Liver (tissue), 3 donors: ENCODE data around the gene PREPL.

Source experiments
- GABPA ChIP-seq, 2 donors: IDR thresholded peaks in 1 of 2; conservative IDR thresholded peaks in 1 of 2; 2 replicates each; pipeline ENCODE4 v1.6.1; 2016; ENCODE audit warnings: antibody characterized with exemption in 2 of 2, mild to moderate bottlenecking in 1 of 2, moderate library complexity in 1 of 2
- JUND ChIP-seq, 2 donors: IDR thresholded peaks; 2 replicates each; pipeline ENCODE4 v1.6.1; 2016; ENCODE audit warnings: antibody characterized with exemption in 2 of 2
- RAD21 ChIP-seq, 2 donors: IDR thresholded peaks; 2 replicates each; pipeline ENCODE4 v1.6.1; 2016; ENCODE audit warnings: antibody characterized with exemption in 2 of 2, mild to moderate bottlenecking in 2 of 2
- SP1 ChIP-seq: IDR thresholded peaks from 2 replicates; pipeline ENCODE4 v1.6.1; 2018; ENCODE audit warnings: antibody characterized with exemption, mild to moderate bottlenecking
- TAF1 ChIP-seq: conservative IDR thresholded peaks from 2 replicates; pipeline ENCODE4 v1.6.1; 2016; ENCODE audit warnings: antibody characterized with exemption, mild to moderate bottlenecking
- TF ChIP-seq, protein P1 (sequence below): fragments of 150-350 bp; IDR thresholded peaks from 2 replicates; pipeline ENCODE4 v1.5.1; 2017; ENCODE audit warnings: improper control_type of control experiment, low read depth, low read length; ENCODE audit not compliant: missing input control
- TF ChIP-seq, protein P2 (sequence below): IDR thresholded peaks from 2 replicates; pipeline ENCODE4 v1.6.1; 2016; ENCODE audit warnings: antibody characterized with exemption
- TF ChIP-seq, protein P3 (sequence below): IDR thresholded peaks from 2 replicates; pipeline ENCODE4 v1.6.1; 2016; ENCODE audit warnings: antibody characterized with exemption
- TF ChIP-seq, protein P4 (sequence below): IDR thresholded peaks from 2 replicates; pipeline ENCODE4 v1.6.1; 2016; ENCODE audit warnings: antibody characterized with exemption, mild to moderate bottlenecking
- donor health status: healthy.
- donor health status: healthy.

DNA sequence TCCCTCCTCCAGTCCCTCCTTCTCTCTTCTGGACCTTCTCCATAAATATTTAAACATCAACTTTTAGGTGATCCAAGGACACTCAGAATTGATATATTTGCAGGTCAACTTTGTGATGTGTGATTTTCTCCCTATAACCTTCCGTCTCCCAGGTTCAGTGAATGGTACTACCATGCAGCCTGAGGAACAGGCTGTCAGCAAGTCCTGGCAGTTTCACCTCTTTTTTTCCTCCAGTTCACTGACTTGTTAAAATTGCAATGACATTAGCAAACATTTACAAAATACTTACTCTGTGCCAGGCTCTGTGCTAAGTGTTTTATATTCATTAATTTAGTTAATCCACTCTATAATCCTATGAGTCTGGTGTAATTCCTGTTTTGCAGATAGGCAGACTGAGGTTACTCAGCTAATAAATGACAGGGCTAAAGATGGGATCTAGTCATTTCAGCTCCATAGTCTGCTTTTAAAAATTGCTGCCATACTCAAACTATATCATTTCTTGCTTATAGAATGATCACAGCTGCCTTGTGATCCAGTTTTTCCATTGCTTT, 78.1 kb downstream of the PREPL start:
- no peak for TF ChIP-seq GABPA (IDR thresholded peaks at IDR 0.05 in 1 of 2, conservative IDR thresholded peaks at IDR 0.05 in 1 of 2)
- TF ChIP-seq, protein P1, sequence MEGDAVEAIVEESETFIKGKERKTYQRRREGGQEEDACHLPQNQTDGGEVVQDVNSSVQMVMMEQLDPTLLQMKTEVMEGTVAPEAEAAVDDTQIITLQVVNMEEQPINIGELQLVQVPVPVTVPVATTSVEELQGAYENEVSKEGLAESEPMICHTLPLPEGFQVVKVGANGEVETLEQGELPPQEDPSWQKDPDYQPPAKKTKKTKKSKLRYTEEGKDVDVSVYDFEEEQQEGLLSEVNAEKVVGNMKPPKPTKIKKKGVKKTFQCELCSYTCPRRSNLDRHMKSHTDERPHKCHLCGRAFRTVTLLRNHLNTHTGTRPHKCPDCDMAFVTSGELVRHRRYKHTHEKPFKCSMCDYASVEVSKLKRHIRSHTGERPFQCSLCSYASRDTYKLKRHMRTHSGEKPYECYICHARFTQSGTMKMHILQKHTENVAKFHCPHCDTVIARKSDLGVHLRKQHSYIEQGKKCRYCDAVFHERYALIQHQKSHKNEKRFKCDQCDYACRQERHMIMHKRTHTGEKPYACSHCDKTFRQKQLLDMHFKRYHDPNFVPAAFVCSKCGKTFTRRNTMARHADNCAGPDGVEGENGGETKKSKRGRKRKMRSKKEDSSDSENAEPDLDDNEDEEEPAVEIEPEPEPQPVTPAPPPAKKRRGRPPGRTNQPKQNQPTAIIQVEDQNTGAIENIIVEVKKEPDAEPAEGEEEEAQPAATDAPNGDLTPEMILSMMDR = no peak
- TF ChIP-seq, protein P2, sequence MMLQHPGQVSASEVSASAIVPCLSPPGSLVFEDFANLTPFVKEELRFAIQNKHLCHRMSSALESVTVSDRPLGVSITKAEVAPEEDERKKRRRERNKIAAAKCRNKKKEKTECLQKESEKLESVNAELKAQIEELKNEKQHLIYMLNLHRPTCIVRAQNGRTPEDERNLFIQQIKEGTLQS = no peak
- TF ChIP-seq, protein P3, sequence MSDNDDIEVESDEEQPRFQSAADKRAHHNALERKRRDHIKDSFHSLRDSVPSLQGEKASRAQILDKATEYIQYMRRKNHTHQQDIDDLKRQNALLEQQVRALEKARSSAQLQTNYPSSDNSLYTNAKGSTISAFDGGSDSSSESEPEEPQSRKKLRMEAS = no peak
- no peak for TF ChIP-seq TAF1
- TF ChIP-seq SP1 = no peak
- TF ChIP-seq, protein P4, sequence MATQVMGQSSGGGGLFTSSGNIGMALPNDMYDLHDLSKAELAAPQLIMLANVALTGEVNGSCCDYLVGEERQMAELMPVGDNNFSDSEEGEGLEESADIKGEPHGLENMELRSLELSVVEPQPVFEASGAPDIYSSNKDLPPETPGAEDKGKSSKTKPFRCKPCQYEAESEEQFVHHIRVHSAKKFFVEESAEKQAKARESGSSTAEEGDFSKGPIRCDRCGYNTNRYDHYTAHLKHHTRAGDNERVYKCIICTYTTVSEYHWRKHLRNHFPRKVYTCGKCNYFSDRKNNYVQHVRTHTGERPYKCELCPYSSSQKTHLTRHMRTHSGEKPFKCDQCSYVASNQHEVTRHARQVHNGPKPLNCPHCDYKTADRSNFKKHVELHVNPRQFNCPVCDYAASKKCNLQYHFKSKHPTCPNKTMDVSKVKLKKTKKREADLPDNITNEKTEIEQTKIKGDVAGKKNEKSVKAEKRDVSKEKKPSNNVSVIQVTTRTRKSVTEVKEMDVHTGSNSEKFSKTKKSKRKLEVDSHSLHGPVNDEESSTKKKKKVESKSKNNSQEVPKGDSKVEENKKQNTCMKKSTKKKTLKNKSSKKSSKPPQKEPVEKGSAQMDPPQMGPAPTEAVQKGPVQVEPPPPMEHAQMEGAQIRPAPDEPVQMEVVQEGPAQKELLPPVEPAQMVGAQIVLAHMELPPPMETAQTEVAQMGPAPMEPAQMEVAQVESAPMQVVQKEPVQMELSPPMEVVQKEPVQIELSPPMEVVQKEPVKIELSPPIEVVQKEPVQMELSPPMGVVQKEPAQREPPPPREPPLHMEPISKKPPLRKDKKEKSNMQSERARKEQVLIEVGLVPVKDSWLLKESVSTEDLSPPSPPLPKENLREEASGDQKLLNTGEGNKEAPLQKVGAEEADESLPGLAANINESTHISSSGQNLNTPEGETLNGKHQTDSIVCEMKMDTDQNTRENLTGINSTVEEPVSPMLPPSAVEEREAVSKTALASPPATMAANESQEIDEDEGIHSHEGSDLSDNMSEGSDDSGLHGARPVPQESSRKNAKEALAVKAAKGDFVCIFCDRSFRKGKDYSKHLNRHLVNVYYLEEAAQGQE = no peak
- TF ChIP-seq RAD21 (IDR thresholded peaks at IDR 0.05) = no peak
- no peak for TF ChIP-seq JUND (IDR thresholded peaks at IDR 0.05)
